Activated CD8-positive, alpha-beta T cell treated with anti-CD3 and anti-CD28 coated beads for 36 hours (primary cell): ENCODE measurements around the gene MAP3K21. TPM values are rescaled to one million over a fixed set of nuclear protein-coding genes. Genes with fewer than 3 reads are reported as not detected.

Experiments used
- ATAC-seq: fragments of 200-7000 bp; cut with Tn5 transposase; one replicate; pipeline ENCODE4 v1.10.0; 2021; ENCODE audit warnings: mild to moderate bottlenecking, moderate library complexity
- CTCF ChIA-PET: fragments of 350-600 bp; sonication (Branson Sonifier 250); formaldehyde crosslinking; loops from one replicate; lab custom pipeline; 2021; ENCODE audit warnings: antibody characterized with exemption; lab: Charles Lee
- POLR2A ChIA-PET: fragments of 350-600 bp; sonication (Branson Sonifier 250); formaldehyde crosslinking; loops from one replicate; lab custom pipeline; 2021; ENCODE audit warnings: antibody characterized with exemption; lab: Charles Lee
- DNase-seq: peaks from one replicate; pipeline ENCODE4 v3.0.0-alpha.2; 2020
- H3K27ac Mint-ChIP-seq: one replicate; pipeline ENCODE4 v1.8.0; 2021; ENCODE audit warnings: mild to moderate bottlenecking, mixed read lengths
- H3K27me3 Mint-ChIP-seq: one replicate; pipeline ENCODE4 v1.8.0; 2021; ENCODE audit warnings: mixed read lengths
- H3K36me3 Mint-ChIP-seq: one replicate; pipeline ENCODE4 v1.8.0; 2021; ENCODE audit warnings: low read depth, mixed read lengths
- H3K4me1 Mint-ChIP-seq: one replicate; pipeline ENCODE4 v1.8.0; 2021; ENCODE audit warnings: low read depth, mixed read lengths
- H3K4me3 Mint-ChIP-seq: one replicate; pipeline ENCODE4 v1.8.0; 2021; ENCODE audit warnings: mild to moderate bottlenecking, moderate library complexity, mixed read lengths
- H3K9me3 Mint-ChIP-seq: one replicate; pipeline ENCODE4 v1.8.0; 2021; ENCODE audit warnings: mixed read lengths
- intact Hi-C: fragments of 100-400 bp; cut with micrococcal nuclease; formaldehyde crosslinking; loops from one replicate; pipeline ENCODE4 v1.10.0; 2022
- total RNA-seq, 2 experiments: library from RNA; stranded (reverse); gene quantifications; one replicate each; pipeline ENCODE4 v1.2.3, GENCODE V29; 2021
- TF ChIP-seq, protein P1 (sequence below): fragments of 200-600 bp; IDR thresholded peaks from one replicate; pipeline ENCODE4 v1.8.0; 2022; ENCODE audit warnings: antibody characterized with exemption, mild to moderate bottlenecking

MAP3K21 gene
- total RNA-seq, 2 experiments from 2014 or later, result 2.7 to 3.2 TPM

DNA sequence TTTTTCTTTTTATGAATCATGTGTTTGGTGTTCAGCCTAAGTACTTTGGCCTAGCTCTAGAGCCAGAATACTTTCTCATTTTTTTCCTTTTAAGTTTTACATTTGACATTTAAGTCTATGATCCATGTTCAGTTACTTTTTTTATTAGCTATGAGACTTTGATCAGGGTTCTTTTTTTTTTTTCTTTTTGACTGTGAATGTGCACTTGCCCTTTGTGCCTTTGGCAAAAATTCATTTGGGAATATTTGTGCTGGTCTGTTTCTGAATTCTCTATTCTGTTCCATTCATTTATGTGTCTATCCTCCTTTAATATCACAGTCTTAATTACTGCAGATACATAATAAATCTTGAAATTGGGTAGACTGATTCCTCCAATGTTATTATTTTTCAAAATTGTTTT lies 93.8 kb downstream of the MAP3K21 start:
- H3K4me3 Mint-ChIP-seq, result no peak overlapping the region
- H3K9me3 Mint-ChIP-seq, result no peaks in the 10 kb centered on the region
- peaks cover 9% of the 10 kb centered on the region for H3K27me3 Mint-ChIP-seq
- POLR2A ChIA-PET, result no interaction called here
- CTCF ChIA-PET, result no interaction called here
- intact Hi-C loops, result no loop called here
- ATAC-seq (no peak), DNase-seq (no peak)
- TF ChIP-seq, protein P1, sequence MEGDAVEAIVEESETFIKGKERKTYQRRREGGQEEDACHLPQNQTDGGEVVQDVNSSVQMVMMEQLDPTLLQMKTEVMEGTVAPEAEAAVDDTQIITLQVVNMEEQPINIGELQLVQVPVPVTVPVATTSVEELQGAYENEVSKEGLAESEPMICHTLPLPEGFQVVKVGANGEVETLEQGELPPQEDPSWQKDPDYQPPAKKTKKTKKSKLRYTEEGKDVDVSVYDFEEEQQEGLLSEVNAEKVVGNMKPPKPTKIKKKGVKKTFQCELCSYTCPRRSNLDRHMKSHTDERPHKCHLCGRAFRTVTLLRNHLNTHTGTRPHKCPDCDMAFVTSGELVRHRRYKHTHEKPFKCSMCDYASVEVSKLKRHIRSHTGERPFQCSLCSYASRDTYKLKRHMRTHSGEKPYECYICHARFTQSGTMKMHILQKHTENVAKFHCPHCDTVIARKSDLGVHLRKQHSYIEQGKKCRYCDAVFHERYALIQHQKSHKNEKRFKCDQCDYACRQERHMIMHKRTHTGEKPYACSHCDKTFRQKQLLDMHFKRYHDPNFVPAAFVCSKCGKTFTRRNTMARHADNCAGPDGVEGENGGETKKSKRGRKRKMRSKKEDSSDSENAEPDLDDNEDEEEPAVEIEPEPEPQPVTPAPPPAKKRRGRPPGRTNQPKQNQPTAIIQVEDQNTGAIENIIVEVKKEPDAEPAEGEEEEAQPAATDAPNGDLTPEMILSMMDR, result no peak
- no peaks in the 10 kb centered on the region for H3K4me1 Mint-ChIP-seq
- H3K36me3 Mint-ChIP-seq, result no peaks in the 10 kb centered on the region
- H3K27ac Mint-ChIP-seq, result no peak overlapping the region

DNA sequence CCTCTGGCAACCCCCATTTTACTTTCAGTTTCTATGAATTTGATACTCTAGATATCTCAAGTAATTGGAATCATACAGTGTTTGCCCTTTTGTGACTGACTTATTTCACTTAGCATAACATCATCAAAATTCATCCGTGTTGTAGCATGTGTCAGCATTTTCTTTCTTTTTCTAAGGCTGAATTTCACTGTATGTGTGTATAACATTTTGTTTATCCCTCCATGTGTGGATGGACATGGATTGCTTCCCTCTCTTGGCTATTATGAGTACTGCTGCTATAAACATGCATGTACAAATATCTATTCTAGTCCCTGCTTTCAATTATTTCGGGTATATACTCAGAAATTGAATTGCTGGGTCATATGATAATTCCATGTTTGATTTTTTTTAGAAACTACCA lies 97.3 kb downstream of the MAP3K21 start:
- peaks cover 21% of the 10 kb centered on the region for H3K27me3 Mint-ChIP-seq
- H3K9me3 Mint-ChIP-seq, result no peaks in the 10 kb centered on the region
- TF ChIP-seq, protein P1, result no peak
- H3K27ac Mint-ChIP-seq, result no peak overlapping the region
- intact Hi-C loops, result no loop called here
- no peaks in the 10 kb centered on the region for H3K36me3 Mint-ChIP-seq
- POLR2A ChIA-PET, result no interaction called here
- CTCF ChIA-PET, result interaction anchor here (1.3 kb wide), 1 partner anchor 16 kb away, joined by 5 read pairs; no protein-coding TSS in a partner anchor
- ATAC-seq (no peak), DNase-seq (no peak)
- no peak overlapping the region for H3K4me3 Mint-ChIP-seq
- H3K4me1 Mint-ChIP-seq, result no peaks in the 10 kb centered on the region

DNA sequence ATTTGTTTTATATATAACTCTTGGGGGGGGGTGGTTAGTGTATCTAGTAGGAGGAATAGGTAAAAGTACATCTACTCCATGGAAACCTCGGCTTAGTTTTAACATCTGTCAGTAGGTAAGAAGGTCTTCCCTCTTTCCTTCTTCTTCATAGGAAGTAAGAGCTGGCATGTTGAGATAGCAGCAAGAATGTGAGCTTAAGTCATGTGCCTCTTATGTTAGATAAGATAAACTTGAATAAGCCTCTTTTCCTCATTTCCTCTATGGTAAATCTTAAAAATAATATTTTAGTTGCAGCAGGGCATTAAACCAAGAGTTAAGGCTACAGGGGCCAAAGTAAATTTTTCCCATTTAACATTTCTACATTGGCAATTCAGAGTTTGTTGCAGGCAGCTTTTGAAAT lies 100.4 kb downstream of the MAP3K21 start:
- H3K9me3 Mint-ChIP-seq, result no peaks in the 10 kb centered on the region
- no peak overlapping the region for H3K27ac Mint-ChIP-seq
- ATAC-seq (no peak), DNase-seq (no peak)
- H3K4me1 Mint-ChIP-seq, result no peaks in the 10 kb centered on the region
- no peaks in the 10 kb centered on the region for H3K36me3 Mint-ChIP-seq
- H3K4me3 Mint-ChIP-seq, result no peak overlapping the region
- POLR2A ChIA-PET, result no interaction called here
- TF ChIP-seq, protein P1, result no peak
- CTCF ChIA-PET, result interaction anchor here (1.4 kb wide), 1 partner anchor 13 kb away, joined by 6 read pairs; no protein-coding TSS in a partner anchor
- peaks cover 26% of the 10 kb centered on the region for H3K27me3 Mint-ChIP-seq
- intact Hi-C loops, result no loop called here

GRCh38 chr1:233431753-233432403 lies 104.4 kb downstream of the MAP3K21 start:
- no peak for ATAC-seq
- H3K27ac Mint-ChIP-seq, result no peak overlapping the region
- CTCF ChIA-PET, result interaction anchor here (2.3 kb wide), 1 partner anchor 9 kb away, joined by 8 read pairs; no protein-coding TSS in a partner anchor

GRCh38 chr1:233432916-233433315 lies 105.4 kb downstream of the MAP3K21 start:
- Mint-ChIP-seq H3K4me1 (no peaks in the 10 kb centered on the region), H3K27me3 (peaks cover 27% of the 10 kb centered on the region), H3K36me3 (no peaks in the 10 kb centered on the region), H3K27ac (no peak overlapping the region), H3K9me3 (no peaks in the 10 kb centered on the region), H3K4me3 (no peak overlapping the region)
- ChIA-PET POLR2A (no interaction called here), CTCF (no interaction called here)
- intact Hi-C loops, result no loop called here
- TF ChIP-seq, protein P1, result no peak
- no peak for DNase-seq
- ATAC-seq, result no peak

More at GRCh38 chr1:233431753-233432403, 104.4 kb downstream of the MAP3K21 start:
- H3K4me3 Mint-ChIP-seq, result no peak overlapping the region
- intact Hi-C loops, result no loop called here
- H3K36me3 Mint-ChIP-seq, result no peaks in the 10 kb centered on the region
- H3K4me1 Mint-ChIP-seq, result no peaks in the 10 kb centered on the region
- DNase-seq, result no peak
- no peaks in the 10 kb centered on the region for H3K9me3 Mint-ChIP-seq
- TF ChIP-seq, protein P1, result no peak
- peaks cover 33% of the 10 kb centered on the region for H3K27me3 Mint-ChIP-seq
- POLR2A ChIA-PET, result no interaction called here
